SIG-M5 treated with dmso at 0.1 percent for 504 hours (cell line): ENCODE results near the gene KIF6.
"Not testable (repeated sequence)": the region's sequence is repeated elsewhere in the genome, so short reads cannot be mapped to it uniquely, and the experiment has no call there.

Source experiments
- DNase-seq: peaks from one replicate; lab custom pipeline; 2025; ENCODE audit not compliant: unreplicated experiment; lab: John Stamatoyannopoulos, UW

KIF6 gene

DNA sequence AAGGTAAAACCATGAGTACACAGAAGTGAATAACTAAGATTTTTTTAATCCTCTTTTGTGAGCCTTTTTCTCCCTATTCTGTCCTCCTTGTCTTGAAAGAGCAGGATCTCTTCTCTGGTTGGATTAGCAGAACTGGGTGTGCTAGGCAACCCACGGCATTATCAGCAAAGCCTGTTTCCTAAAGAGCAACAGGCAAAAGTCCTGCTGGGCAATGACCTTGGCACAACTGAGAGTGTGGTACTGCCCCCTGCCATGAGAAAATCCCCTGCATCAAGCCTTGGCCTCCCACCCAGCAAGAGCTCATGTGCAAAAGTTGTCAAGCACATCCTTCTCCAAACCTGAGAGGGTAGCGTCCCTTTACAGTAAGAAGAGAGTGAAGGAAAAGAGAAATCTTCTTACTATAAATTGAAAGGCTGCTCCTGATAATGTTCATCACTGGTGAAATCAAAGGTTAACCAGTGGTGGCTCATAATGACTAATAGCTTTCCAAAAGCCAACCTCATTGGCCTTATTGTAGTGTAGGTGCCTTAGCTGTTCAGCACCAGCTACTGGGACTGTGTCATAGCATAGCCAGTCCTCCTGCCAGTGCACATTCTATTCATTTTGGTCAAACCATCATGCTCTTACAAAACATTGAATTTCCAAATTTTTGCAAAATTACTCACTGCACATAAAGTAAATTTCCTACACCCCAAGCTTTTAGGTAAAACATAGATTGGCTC is 17.1 kb downstream of the KIF6 start:
- no peak for DNase-seq

DNA sequence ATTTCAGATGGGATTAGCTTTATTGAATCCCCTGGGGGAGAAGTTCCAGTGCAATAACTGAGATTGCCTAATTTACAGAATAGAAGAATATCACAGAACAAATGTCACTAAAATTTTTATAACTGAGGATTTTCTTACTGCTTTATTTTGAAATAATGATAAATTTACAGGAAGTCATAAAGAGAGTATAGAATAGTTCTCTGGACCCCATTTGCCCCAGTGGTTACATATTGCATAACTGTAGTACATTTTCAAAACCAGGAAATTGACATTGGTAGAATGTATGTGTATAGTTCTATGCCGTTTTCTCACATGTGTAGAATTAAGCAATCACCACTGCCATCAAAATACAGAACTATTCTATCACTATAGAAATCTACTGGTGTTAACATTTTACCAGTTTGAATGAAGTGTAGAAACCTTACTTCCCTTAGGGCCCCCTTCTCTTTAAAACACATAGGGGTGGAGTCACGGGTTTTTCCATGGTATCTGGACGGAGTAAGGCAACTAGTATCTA is 18.3 kb downstream of the KIF6 start:
- DNase-seq, result no peak

DNA sequence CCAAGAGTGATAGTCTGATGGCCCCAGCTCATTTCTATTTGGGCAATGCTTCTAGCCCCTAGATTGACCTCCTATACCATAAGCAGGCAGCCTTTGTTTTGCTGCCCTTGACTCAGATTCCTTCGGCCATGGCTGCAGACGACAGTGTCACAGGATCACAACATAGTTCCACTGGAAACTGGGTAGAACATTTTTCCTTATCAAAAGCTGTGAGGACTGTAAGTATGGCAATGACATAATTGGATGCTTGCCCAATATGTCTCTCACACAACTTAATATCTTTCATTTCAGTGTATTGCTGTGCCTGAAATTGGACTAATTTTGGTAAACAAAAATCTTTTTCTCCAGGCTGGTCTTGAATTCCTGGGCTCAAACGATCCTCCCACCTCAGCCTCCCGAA is 22.9 kb downstream of the KIF6 start:
- DNase-seq, result no peak

DNA sequence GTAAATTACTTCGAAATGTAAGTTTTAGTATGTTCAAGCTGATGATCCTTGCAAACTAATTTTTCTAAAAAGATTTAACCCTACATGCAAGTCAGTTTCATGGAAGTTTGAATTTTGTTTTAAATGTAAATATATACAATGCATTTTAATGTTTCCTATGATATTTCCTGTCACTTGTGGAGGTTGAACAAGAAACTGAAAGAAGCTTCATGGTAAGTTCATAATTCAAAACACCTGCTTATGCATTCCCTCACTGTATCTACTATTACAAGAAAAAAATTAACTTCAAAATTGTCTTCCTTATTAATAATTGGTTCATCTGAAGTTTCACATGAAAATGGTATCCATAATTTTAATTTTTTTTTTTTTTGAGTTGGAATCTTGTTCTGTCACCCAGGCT is 24.8 kb downstream of the KIF6 start:
- DNase-seq, result no peak

DNA sequence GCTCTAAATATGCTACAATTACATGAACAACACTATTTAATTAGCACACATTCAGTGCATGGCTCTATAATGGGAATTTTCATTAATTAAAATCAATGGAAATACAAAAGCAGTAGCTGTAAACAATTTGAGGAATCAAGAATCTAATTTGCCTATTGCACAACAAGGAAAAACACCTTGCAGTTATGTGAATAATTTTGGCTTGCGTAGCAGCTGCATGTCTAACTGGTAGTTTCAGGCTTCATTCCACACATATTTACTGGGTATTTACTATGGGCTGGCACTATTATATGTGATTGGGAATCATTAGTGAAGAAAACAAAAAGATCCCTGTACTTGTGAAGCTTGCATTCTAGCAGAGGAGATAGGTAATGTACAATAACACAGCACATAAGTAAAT is 26.4 kb downstream of the KIF6 start:
- DNase-seq, result no peak

DNA sequence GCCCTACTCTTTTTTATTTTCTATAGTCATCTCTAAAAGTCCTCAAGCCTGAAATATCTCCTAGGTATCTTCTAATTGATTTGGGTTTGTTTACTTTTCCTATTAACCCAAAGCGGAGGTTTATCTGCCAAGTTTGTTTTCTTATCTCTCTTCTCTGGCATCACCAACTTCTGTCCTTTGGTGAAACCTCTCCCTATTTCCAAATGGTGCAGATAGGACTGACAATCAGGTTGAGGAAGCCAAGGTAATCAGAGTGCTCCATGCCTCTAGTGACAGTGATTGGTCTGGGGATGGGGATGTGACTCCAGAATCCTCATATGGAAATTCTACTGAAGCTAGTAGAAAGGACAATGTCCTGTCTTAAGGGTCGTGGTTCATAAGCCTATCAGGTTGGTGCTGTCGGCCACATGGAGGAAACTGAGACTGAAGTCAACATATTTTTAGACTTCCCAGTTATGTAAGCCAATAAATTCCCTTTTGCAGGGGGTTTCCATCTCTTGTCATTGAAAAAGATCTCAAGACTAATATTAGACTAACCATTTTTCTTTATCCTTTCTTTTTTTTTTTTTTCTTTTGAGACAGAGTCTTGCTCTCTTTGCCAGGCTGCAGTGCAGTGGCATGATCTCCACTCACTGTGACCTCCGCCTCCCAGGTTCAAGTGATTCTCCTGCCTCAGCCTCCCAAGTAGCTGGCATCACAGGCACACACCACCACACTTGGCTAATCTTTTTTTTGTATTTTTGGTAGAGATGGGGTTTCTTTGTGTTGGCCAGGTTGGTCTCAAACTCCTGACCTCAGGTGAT is 28.0 kb downstream of the KIF6 start:
- DNase-seq, result no peak

DNA sequence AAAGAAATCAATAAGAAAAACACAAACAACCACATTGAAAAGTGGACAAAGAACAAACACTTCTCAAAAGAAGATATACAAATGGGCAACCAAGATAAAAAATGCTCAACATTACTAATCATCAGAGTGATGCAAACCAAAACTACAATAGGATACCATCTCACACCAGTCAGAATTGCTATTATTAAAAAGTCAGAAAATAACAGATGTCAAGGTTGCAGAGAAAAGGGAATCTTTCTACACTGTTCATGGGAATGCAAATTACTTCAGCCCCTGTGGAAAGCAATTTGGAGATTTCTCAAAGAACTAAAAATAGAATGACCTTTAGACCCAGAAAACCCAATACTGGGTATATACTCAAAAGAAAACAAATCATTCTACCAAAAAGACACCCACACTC is 29.8 kb downstream of the KIF6 start:
- DNase-seq, result no peak

DNA sequence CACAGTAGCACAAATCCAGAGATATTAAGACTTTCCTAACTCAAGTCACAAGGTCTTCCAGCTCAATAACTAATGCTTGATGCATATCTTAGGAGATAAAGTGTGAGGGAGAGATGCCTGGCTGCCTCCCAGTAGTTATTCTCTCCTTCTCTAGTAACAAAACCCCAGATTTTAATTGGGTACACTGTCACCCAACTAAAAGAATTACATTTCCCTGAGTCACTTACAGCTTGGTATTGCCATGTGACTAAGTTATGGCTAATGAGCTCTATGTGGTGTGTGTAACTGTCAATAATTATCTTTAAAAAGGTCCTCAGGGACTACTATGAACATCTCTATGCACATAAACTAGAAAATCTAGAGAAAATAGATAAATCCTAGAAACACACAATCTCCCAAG is 32.0 kb downstream of the KIF6 start:
- no peak for DNase-seq

DNA sequence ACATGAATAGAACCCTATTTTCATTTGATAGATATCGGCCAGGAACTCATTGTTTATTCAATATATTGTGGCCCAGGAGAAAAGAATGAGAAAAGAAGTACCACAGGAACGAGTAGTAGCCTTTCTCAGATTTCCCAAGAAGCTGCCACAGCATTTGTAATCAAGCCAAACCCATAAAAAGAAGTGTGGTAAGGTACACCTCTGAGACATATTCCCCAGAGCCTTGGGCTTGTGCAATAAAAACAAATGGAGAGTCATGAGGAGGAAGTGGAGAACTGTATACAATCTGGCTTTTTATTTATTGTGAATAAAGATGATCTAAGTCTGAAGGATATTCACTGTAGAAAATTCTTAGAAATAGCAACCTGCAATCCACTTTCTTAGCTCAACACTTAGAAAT is 36.7 kb downstream of the KIF6 start:
- no peak for DNase-seq

DNA sequence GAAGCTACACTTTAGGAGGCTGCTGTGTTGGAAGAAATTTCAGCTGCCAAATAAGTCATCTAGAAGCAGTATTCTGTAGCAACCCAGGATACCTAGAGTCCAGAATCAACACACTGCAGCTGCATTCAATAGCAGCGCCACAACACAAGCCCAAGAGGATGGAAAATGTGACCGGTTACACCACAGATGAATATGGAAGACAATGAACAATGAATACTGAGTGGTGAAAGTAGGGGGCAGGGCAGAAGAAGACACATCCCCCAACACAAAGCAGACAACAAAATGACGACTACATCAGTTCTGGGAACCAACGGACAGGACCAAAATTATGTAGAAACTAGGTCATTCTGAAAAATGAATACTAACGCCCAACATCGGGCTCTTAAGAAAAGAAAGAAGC is 38.2 kb downstream of the KIF6 start:
- no peak for DNase-seq

DNA sequence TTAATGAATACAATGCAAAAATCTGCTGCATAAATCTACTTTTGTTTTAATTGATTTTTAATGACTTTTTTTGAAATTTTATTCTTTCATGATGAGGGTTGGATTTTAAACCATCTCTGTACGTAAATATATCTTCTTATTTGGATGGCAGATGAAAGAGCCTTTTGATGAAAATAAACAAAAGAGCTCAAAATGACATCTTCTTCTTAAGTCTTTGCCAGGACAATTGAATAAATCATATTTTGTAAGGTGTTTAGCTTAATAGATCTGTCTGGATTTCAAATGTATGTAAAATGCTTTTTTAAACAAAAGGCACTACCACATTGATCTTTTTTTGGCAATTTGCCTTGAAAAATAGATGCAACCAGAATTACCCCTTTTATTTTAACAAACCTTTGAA is 39.3 kb downstream of the KIF6 start:
- DNase-seq, result no peak

DNA sequence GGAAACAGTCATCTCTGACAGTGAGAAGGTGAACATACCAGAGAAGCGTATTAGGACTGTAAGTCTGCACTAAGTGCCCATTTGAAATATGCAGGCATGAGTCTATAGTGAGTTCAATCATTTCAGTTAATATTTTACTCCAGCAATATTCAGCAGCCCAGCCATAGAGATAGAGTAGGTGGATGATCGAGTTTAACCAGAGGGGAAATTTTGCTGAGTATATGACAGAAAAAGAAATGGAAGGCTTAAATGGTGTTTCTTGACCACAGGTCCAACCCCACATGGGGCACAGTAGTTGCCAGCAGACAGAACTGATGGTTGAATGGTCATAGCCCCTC is 39.8 kb downstream of the KIF6 start:
- DNase-seq, result no peak

DNA sequence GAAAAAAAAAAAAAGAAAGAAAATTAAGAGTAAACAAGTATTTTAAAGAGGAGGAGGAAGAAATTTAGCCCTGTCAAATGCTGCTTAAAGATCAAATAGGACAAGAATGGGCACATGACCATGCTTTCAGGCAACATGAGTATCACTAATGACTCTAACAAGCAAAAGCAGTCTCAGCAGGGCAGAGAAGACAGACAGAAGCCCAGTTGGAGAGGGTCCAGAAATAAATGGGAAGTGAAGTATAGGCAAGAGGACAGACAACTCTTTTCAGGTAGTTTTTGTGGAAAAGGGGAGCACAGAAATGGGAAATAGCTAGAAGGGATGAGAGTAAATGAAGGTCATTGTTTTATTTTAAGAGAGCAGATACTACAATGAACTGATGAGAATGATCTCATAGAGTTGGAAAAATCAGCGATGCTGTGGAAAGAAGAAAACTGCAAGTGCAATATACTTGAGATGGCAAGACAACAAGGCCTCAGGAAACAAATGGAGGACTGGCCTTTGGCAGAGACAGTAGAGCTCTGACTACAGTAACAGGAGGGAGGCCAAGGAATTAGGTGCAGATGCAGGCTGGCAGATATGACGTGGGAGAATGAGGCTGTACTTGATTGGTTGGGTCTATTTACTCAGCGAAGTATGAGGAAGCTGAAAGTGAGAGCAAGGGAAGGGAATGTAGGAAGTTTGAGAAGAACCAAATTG is 40.3 kb downstream of the KIF6 start:
- no peak for DNase-seq

DNA sequence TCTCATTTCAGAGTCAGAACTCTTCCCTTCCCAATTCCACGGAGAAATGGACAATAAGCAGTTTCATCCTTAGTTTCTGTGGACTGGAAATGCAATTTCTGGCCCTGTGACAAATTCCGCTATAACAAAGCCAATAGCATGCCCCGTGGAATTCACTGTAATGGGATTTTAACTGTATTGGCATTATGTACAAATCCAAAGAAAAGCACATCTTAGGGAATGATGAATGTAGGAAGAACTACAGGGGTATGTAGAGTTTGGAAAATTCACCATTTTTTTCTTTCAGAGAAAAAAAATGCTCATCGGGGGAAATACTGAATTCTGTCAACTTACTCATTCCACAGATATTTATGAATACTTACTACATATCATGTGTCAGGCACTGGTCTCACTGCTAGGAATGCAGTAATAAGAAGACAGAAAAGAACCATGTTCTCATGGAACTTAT is 43.5 kb downstream of the KIF6 start:
- no peak for DNase-seq

DNA sequence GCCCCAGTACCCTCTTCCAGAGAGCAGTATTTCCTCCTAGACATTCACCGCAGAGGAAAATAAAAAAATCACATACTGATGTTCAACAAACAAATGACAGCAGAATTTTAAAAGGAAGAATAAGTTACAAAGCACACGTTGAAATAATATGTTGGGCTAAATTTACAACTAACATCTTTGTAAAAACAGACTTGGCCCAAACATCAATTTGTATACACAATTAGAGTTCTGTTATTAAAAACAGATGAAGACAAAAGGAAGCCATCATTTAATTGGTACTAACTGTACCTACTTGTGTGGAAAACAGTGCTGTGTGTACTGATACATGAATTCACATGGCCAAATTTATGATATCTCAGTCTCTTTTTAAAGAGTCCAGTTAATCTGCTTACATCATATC is 46.3 kb downstream of the KIF6 start:
- no peak for DNase-seq

DNA sequence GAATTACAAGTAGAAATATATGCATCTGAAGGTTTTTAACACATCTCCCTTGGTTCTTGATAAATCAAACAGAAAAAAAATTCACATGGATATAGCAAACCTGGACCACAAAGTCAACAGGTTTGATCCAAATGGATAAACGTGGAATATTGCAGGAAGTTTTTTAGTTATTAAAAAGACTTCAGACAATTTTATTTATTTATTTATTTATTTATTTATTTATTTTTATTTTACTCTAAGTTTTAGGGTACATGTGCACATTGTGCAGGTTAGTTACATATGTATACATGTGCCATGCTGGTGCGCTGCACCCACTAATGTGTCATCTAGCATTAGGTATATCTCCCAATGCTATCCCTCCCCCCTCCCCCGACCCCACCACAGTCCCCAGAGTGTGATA is 47.9 kb downstream of the KIF6 start:
- not testable (repeated sequence) for DNase-seq

DNA sequence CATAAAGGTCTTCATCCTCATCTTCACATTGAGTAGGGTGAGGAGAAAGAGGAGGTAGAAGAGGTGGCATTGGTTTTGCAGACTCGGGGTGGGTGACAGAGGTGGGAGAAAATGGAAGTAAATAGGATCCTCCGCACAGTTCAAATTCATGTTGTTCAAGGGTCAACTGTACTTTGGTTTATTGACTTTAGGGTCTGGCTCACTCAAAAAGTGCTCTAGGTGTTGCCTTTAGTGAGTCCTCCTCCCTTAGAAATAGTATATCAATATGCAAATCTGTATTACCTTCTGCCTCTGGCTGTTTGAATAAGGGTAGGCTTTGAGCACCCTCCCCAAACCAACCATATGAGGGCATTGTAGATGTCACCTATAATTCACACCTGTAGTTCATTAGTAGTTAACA is 54.7 kb downstream of the KIF6 start:
- DNase-seq, result no peak

DNA sequence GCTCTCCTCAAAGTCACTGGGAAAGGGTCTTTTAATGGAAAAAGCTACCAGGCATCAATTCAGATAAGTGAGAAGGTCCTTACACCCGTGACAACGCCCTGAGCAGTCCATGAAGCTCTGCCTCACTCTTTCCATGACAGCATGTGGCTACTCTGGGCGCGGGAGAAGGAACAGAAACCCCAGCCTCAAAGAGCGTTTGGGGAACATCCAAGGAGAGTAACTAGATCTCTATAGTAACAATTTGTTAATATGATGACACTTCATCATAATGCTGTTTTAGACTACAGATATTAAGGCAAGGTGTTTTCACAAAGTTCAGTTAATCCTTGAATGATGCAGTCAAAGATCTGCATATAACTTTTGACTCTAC is 55.2 kb downstream of the KIF6 start:
- no peak for DNase-seq

DNA sequence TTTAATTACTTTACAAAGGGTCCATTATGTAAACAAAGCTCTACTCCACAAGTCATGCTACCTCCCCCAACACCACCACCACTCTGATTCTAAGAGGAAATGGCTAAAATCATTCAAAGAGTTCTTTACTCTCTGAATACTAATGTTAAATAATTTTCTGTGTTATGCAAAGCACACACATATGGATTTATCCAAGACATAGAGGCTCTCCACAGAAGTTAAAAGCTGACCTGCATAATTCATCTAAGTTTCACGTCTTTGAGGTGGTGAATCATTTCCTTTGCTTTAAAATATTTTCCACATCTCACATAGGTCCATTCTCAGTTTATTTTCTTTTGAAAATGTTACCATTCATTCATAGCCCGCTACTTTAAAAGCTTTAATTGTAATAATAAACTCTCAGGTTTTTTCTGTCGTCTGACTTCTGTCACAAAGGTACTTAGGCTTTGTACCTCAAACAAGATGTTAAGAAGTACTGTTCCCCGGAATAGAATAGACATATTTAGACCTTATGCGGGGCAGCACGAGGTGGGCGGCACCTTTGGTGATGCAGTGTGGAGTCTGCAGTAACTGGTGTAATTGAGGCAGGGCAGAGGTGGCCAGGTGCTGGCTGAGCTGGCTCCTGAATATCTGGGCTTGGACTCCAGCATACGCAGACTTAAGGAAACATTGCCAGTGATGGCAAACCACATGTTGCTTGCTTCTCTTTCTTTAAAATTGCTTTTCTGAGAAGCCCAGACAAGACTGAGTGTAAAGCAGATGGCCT is 55.8 kb downstream of the KIF6 start:
- DNase-seq, result no peak

DNA sequence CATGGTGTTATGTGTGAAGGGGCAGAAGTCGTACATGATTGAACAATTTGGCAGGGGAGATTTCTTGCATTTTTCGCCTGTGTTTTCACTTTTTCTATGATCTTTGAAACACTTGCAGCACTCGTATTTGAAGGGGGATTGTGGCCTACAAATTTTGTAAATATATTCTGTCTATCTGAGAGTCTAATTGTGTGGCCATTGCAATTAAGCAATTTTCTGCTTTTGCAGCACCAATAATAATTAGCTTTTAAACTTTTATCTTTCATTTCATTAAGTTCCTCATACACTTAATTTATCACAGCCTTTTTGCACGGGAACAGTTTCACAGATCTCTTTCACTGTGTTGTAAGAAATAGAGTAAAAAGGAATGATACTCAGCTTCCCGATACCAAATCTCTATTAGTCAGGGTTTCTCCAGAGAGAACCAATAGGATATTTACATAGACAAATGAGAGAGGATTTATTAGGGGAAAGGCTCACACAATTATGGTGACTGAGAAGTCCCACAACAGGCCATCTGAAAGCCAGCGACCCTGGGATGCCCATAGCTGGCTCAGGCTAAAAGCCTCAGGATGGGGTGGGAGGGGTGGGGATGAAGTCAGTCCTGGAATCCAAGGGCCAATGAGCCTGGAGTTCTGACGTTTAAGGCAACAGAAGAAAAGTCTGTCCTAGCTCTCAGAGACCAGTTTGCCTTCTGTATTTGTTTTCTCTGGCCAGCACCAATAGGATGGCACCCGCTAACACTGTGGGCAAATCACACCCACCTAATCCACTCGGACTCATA is 58.3 kb downstream of the KIF6 start:
- DNase-seq, result no peak

DNA sequence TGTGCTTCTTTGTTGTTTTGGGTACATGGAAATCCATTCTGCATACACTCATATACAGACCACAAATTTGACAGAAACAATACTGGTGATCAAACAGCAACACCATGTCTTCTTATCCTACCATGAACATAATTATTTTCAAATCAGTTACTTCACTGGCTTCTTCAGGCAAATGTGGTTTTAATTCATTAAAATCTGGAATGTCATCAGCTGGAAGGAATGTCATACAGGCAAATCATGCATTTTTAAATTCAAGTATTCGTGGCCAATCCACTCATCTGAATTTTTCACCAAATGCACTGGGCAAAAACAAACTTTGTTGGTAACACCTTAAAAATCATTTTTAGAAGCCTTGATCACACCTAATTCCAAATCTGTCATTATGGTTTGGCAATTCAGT is 59.3 kb downstream of the KIF6 start:
- DNase-seq, result no peak
